Smooth muscle cell (in vitro differentiated cells): ENCODE results near the gene EXOSC7. TPM values are rescaled to one million over a fixed set of nuclear protein-coding genes. Genes with fewer than 3 reads are reported as not detected.

Experiments used
- DNase-seq: peaks from one replicate; lab custom pipeline; 2025; ENCODE audit not compliant: unreplicated experiment; lab: John Stamatoyannopoulos, UW
- H2AFZ ChIP-seq: fragments of 200-600 bp; sonication (generic); 2 replicates; pipeline ENCODE4 v1.6.0; 2016; ENCODE audit warnings: antibody characterized with exemption, low read depth, mild to moderate bottlenecking
- H3F3A ChIP-seq: fragments of 200-600 bp; sonication (generic); 2 replicates; pipeline ENCODE4 v1.6.0; 2017; ENCODE audit warnings: antibody characterized with exemption, low read depth
- H3K27ac ChIP-seq: fragments of 200-600 bp; sonication (generic); 2 replicates; pipeline ENCODE4 v1.5.1; 2016; ENCODE audit warnings: low read depth, mild to moderate bottlenecking
- H3K27me3 ChIP-seq: fragments of 200-600 bp; sonication (generic); 2 replicates; pipeline ENCODE4 v1.6.1; 2016; ENCODE audit warnings: low read depth, mild to moderate bottlenecking
- H3K36me3 ChIP-seq: fragments of 200-600 bp; sonication (generic); 2 replicates; pipeline ENCODE4 v1.5.1; 2016; ENCODE audit warnings: low read depth
- H3K4me1 ChIP-seq: fragments of 200-600 bp; sonication (generic); 2 replicates; pipeline ENCODE4 v1.5.1; 2016; ENCODE audit warnings: low read depth
- H3K4me2 ChIP-seq: fragments of 200-600 bp; sonication (generic); 2 replicates; pipeline ENCODE4 v1.6.0; 2016; ENCODE audit warnings: mild to moderate bottlenecking
- H3K4me3 ChIP-seq: fragments of 200-600 bp; sonication (generic); 2 replicates; pipeline ENCODE4 v1.5.1; 2016; ENCODE audit warnings: mild to moderate bottlenecking
- H3K79me2 ChIP-seq: fragments of 200-600 bp; sonication (generic); 2 replicates; pipeline ENCODE4 v1.6.0; 2016; ENCODE audit warnings: low read depth, mild to moderate bottlenecking
- H3K9ac ChIP-seq: fragments of 200-600 bp; sonication (generic); 2 replicates; pipeline ENCODE4 v1.6.0; 2016; ENCODE audit warnings: low read depth
- H3K9me3 ChIP-seq: fragments of 200-600 bp; sonication (generic); replicated peaks from 2 replicates; pipeline ENCODE4 v1.5.1; 2016; ENCODE audit warnings: low read depth
- H4K20me1 ChIP-seq: fragments of 200-600 bp; sonication (generic); 2 replicates; pipeline ENCODE4 v1.6.0; 2016; ENCODE audit warnings: low read depth
- CTCF ChIP-seq: fragments of 200-600 bp; sonication (generic); IDR thresholded peaks from 2 replicates; pipeline ENCODE4 v1.5.1; 2017; ENCODE audit warnings: borderline replicate concordance, mild to moderate bottlenecking, antibody characterized with exemption; ENCODE audit not compliant: insufficient read depth, poor library complexity, severe bottlenecking
- WGBS: methylation state at CpG from one replicate; pipeline ENCODE4 v1.1.7; 2016; ENCODE audit warnings: low lambda C conversion rate; 5-methylcytosine and 5-hydroxymethylcytosine counted together
- polyA plus RNA-seq: library from polyadenylated mRNA; unstranded; fragments of >200 nt; fragmentation: Nextera tagmentation; extraction: Ambion mirVana; gene quantifications from 2 replicates; pipeline ENCODE4 v1.2.1, GENCODE V29; 2016
- total RNA-seq: library from RNA; depleted of rRNA; stranded (reverse); fragments of >200 nt; gene quantifications from 2 replicates; pipeline ENCODE4 v1.2.3, GENCODE V29; 2014

The EXOSC7 gene
- total and polyA plus RNA-seq, 2 experiments from 2014 or later, result 42.2 to 49.0 TPM

GRCh38 chr3:44929782-44930181, 46.3 kb upstream of the EXOSC7 start:
- no peaks in the 10 kb centered on the region for H3K36me3 ChIP-seq
- H3K9ac ChIP-seq, result no peak overlapping the region

GRCh38 chr3:44930911-44931310, 45.1 kb upstream of the EXOSC7 start:
- H3K79me2 ChIP-seq, result no peaks in the 10 kb centered on the region
- no peak for TF ChIP-seq CTCF
- H4K20me1 ChIP-seq, result peaks cover 8% of the 10 kb centered on the region
- no peak overlapping the region for H2AFZ ChIP-seq
- no peak for DNase-seq
- H3K27me3 ChIP-seq, result no peaks in the 10 kb centered on the region
- WGBS, result 98% methylated on average over 2 of the region's 2 CpGs
- H3K4me1 ChIP-seq, result peaks cover 6% of the 10 kb centered on the region
- no peak overlapping the region for H3K27ac ChIP-seq
- no peaks in the 10 kb centered on the region for H3F3A ChIP-seq
- no peak overlapping the region for H3K4me3 ChIP-seq
- no peak overlapping the region for H3K9ac ChIP-seq
- H3K36me3 ChIP-seq, result no peaks in the 10 kb centered on the region
- no peaks in the 10 kb centered on the region for H3K9me3 ChIP-seq
- H3K4me2 ChIP-seq, result no peak overlapping the region

More at GRCh38 chr3:44929782-44930181, 46.3 kb upstream of the EXOSC7 start:
- Histone ChIP-seq H3K27ac (no peak overlapping the region), H3K4me3 (no peak overlapping the region), H4K20me1 (no peaks in the 10 kb centered on the region), H3K79me2 (no peaks in the 10 kb centered on the region), H3K27me3 (no peaks in the 10 kb centered on the region), H3K4me2 (no peak overlapping the region), H2AFZ (no peak overlapping the region), H3F3A (no peaks in the 10 kb centered on the region), H3K9me3 (no peaks in the 10 kb centered on the region), H3K4me1 (peaks cover 6% of the 10 kb centered on the region)
- no peak for DNase-seq
- TF ChIP-seq CTCF, result no peak
- WGBS, result 97% methylated on average over 5 of the region's 5 CpGs

- no peak overlapping the region for H3K27ac ChIP-seq
- TF ChIP-seq CTCF, result no peak
- peaks cover 6% of the 10 kb centered on the region for H3K4me1 ChIP-seq
- H3K9ac ChIP-seq, result no peak overlapping the region
- WGBS, result 97% methylated on average over 2 of the region's 2 CpGs
- H2AFZ ChIP-seq, result no peak overlapping the region
- H3K4me2 ChIP-seq, result no peak overlapping the region
- no peaks in the 10 kb centered on the region for H3K27me3 ChIP-seq
- H3K36me3 ChIP-seq, result no peaks in the 10 kb centered on the region
- H3F3A ChIP-seq, result no peaks in the 10 kb centered on the region
- DNase-seq, result no peak
- H3K79me2 ChIP-seq, result no peaks in the 10 kb centered on the region
- no peak overlapping the region for H3K4me3 ChIP-seq
- peaks cover 8% of the 10 kb centered on the region for H4K20me1 ChIP-seq
- no peaks in the 10 kb centered on the region for H3K9me3 ChIP-seq
Observed at GRCh38 chr3:44931791-44932190, 44.3 kb upstream of the EXOSC7 start.

GRCh38 chr3:44932271-44932670, 43.8 kb upstream of the EXOSC7 start:
- Histone ChIP-seq H3F3A (no peaks in the 10 kb centered on the region), H3K9me3 (no peaks in the 10 kb centered on the region), H3K27me3 (no peaks in the 10 kb centered on the region), H3K4me2 (no peak overlapping the region), H3K4me1 (peaks cover 6% of the 10 kb centered on the region), H3K27ac (no peak overlapping the region), H4K20me1 (peaks cover 8% of the 10 kb centered on the region), H3K79me2 (no peaks in the 10 kb centered on the region), H2AFZ (no peak overlapping the region), H3K4me3 (no peak overlapping the region), H3K36me3 (no peaks in the 10 kb centered on the region), H3K9ac (no peak overlapping the region)
- 87% methylated on average over 2 of the region's 2 CpGs for WGBS
- no peak for DNase-seq
- no peak for TF ChIP-seq CTCF
